HepG2 (cell line): Measurements from ENCODE around the gene NCLN. TPM values are rescaled to one million over a fixed set of nuclear protein-coding genes. Genes with fewer than 3 reads are reported as not detected.

Experiments
- ATAC-seq: fragments of 200-7000 bp; cut with Tn5 transposase; 3 replicates; pipeline ENCODE4 v1.9.1; 2020; ENCODE audit warnings: mild to moderate bottlenecking, moderate library complexity
- BruUV-seq: library from RNA; stranded (reverse); fragments of 400-500 nt; replicated peaks from 2 replicates; lab custom pipeline; 2021; lab: Mats Ljungman, UMichigan
- CTCF ChIA-PET: fragments of 300-600 bp; formaldehyde crosslinking; extraction: SDS; loops from one replicate; lab custom pipeline; 2021; ENCODE audit warnings: low total read pairs, inconsistent platforms, low intra/inter-chr PET ratio; lab: Yijun Ruan, JAX
- POLR2A ChIA-PET: fragments of 350-600 bp; sonication (Branson Sonifier 250); formaldehyde crosslinking; loops from one replicate; lab custom pipeline; 2020; ENCODE audit warnings: antibody characterized with exemption, inconsistent platforms; lab: Yijun Ruan, JAX
- DNase-seq: peaks from one replicate; pipeline ENCODE4 v3.0.0-alpha.2; 2015; ENCODE audit warnings: low spot score
- FAIRE-seq: peaks from 3 replicates; lab custom pipeline; 2011; peaks lifted over from hg19 to GRCh38; lab: Jason Lieb, UNC
- H2AFZ ChIP-seq: one replicate; pipeline ENCODE4 v1.6.1; 2011; ENCODE audit warnings: low read length, inconsistent platforms
- H3K27ac ChIP-seq: fragments of 300-600 bp; 3 replicates; pipeline ENCODE4 v1.8.0; 2011; ENCODE audit warnings: mixed run types, mild to moderate bottlenecking, mixed read lengths, low read length, inconsistent platforms; ENCODE audit not compliant: insufficient read depth; ENCODE audit errors: extremely low read length
- H3K27me3 ChIP-seq, 2 experiments: fragments of 200-600 bp in 1 of 2; 2 replicates in 1 of 2; 3 replicates in 1 of 2; pipeline versions ENCODE4 v1.6.0 to v1.8.0; 2011; ENCODE audit warnings: low read length in 2 of 2, mild to moderate bottlenecking in 2 of 2, moderate library complexity in 2 of 2, inconsistent platforms in 1 of 2; ENCODE audit not compliant: insufficient read depth in 2 of 2, control insufficient read depth in 1 of 2
- H3K36me3 ChIP-seq, 2 experiments: fragments of 200-600 bp in 1 of 2; replicated peaks in 1 of 2; 2 replicates in 1 of 2; 3 replicates in 1 of 2; pipeline versions ENCODE4 v1.5.1 to v1.8.0; 2011; ENCODE audit warnings: low read length in 2 of 2, inconsistent platforms in 1 of 2; ENCODE audit not compliant: insufficient read depth in 2 of 2, control insufficient read depth in 1 of 2
- H3K4me1 ChIP-seq: 2 replicates; pipeline ENCODE4 v1.5.1; 2012; ENCODE audit warnings: low read length, inconsistent platforms; ENCODE audit not compliant: insufficient read depth
- H3K4me2 ChIP-seq: 2 replicates; pipeline ENCODE4 v1.6.0; 2011; ENCODE audit warnings: low read depth, low read length, inconsistent platforms
- H3K4me3 ChIP-seq, 3 experiments: fragments of 200-600 bp in 1 of 3; sonication (generic), shearing (Covaris generic) in 1 of 3; replicated peaks in 1 of 3; 2 replicates each; pipeline ENCODE4 v1.5.1; 2011 to 2016; ENCODE audit warnings: low read length in 3 of 3, inconsistent platforms in 2 of 3, low read depth in 2 of 3, mild to moderate bottlenecking in 2 of 3, control low read depth in 1 of 3, mixed read lengths in 1 of 3; ENCODE audit not compliant: insufficient read depth in 1 of 3
- H3K79me2 ChIP-seq: one replicate; pipeline ENCODE4 v1.6.1; 2011; ENCODE audit warnings: low read length, inconsistent platforms; ENCODE audit not compliant: insufficient read depth
- H3K9ac ChIP-seq: 2 replicates; pipeline ENCODE4 v1.6.0; 2011; ENCODE audit warnings: mild to moderate bottlenecking, low read depth, low read length, inconsistent platforms; ENCODE audit not compliant: insufficient read depth
- H3K9me3 ChIP-seq: 2 replicates; pipeline ENCODE4 v1.5.1; 2012; ENCODE audit warnings: mild to moderate bottlenecking, low read length
- H4K20me1 ChIP-seq: 2 replicates; pipeline ENCODE4 v1.6.0; 2011; ENCODE audit warnings: inconsistent platforms, mild to moderate bottlenecking, low read length, moderate library complexity; ENCODE audit not compliant: insufficient read depth
- AGO1 ChIP-seq: fragments of 200-400 bp; formaldehyde crosslinking; IDR thresholded peaks from 2 replicates; pipeline ENCODE4 v1.6.1; 2017; ENCODE audit warnings: mild to moderate bottlenecking, low read depth, low read length, moderate library complexity; ENCODE audit not compliant: poor library complexity, severe bottlenecking
- CAMTA2 ChIP-seq: sonication (generic); formaldehyde crosslinking; IDR thresholded peaks from 2 replicates; pipeline ENCODE4 v1.4.0; 2020; ENCODE audit warnings: mild to moderate bottlenecking, missing genetic modification reagents, borderline replicate concordance
- CBFB ChIP-seq: sonication (generic); formaldehyde crosslinking; IDR thresholded peaks from 2 replicates; pipeline ENCODE4 v1.4.0; 2020; ENCODE audit warnings: missing genetic modification reagents
- ERF ChIP-seq: IDR thresholded peaks from 2 replicates; pipeline ENCODE4 v1.6.1; 2018; ENCODE audit warnings: missing biosample characterization, missing genetic modification reagents
- FOXK2 ChIP-seq: fragments of 450-650 bp; IDR thresholded peaks from 2 replicates; pipeline ENCODE4 v1.6.1; 2016
- GPN1 ChIP-seq: sonication (generic); formaldehyde crosslinking; IDR thresholded peaks from 2 replicates; pipeline ENCODE4 v1.5.1; 2020; ENCODE audit warnings: missing genetic modification reagents, borderline replicate concordance
- JUND ChIP-seq: sonication (generic); formaldehyde crosslinking; IDR thresholded peaks from 2 replicates; pipeline ENCODE4 v1.8.0; 2022; ENCODE audit warnings: mild to moderate bottlenecking, missing genetic modification reagents
- MEIS1 ChIP-seq: sonication (generic); formaldehyde crosslinking; IDR thresholded peaks from 2 replicates; pipeline ENCODE4 v1.9.0; 2021; ENCODE audit warnings: mild to moderate bottlenecking, missing genetic modification reagents, moderate library complexity, borderline replicate concordance
- MIXL1 ChIP-seq: IDR thresholded peaks from 2 replicates; pipeline ENCODE4 v1.6.1; 2016
- NONO ChIP-seq, 2 experiments: fragments of 450-650 bp in 1 of 2; sonication (generic) in 1 of 2; formaldehyde crosslinking in 1 of 2; IDR thresholded peaks in 1 of 2; conservative IDR thresholded peaks in 1 of 2; 2 replicates each; pipeline versions ENCODE4 v1.6.1 to v1.8.0; 2017 to 2022; ENCODE audit warnings: mild to moderate bottlenecking in 1 of 2, missing genetic modification reagents in 1 of 2, moderate library complexity in 1 of 2
- RBAK ChIP-seq: sonication (generic); formaldehyde crosslinking; IDR thresholded peaks from 2 replicates; pipeline ENCODE4 v1.5.1; 2020; ENCODE audit warnings: mild to moderate bottlenecking, missing genetic modification reagents
- SYNCRIP ChIP-seq: fragments of 200-400 bp; formaldehyde crosslinking; IDR thresholded peaks from 2 replicates; pipeline ENCODE4 v1.6.1; 2018; ENCODE audit warnings: mild to moderate bottlenecking, low read depth, low read length; ENCODE audit not compliant: insufficient read depth
- TOPORS ChIP-seq: sonication (generic); formaldehyde crosslinking; IDR thresholded peaks from 2 replicates; pipeline ENCODE4 v1.8.0; 2023; ENCODE audit warnings: mild to moderate bottlenecking, missing genetic modification reagents
- ZBTB7B ChIP-seq: sonication (generic); formaldehyde crosslinking; IDR thresholded peaks from 2 replicates; pipeline ENCODE4 v1.4.0; 2020; ENCODE audit warnings: missing genetic modification reagents
- ZNF10 ChIP-seq: sonication (generic); formaldehyde crosslinking; IDR thresholded peaks from 2 replicates; pipeline ENCODE4 v1.4.0; 2020; ENCODE audit warnings: mild to moderate bottlenecking, low read depth, missing genetic modification reagents, borderline replicate concordance
- ZNF234 ChIP-seq: sonication (generic); formaldehyde crosslinking; conservative IDR thresholded peaks from 2 replicates; pipeline ENCODE4 v1.5.1; 2020; ENCODE audit warnings: mild to moderate bottlenecking, missing genetic modification reagents
- ZNF713 ChIP-seq: sonication (generic); formaldehyde crosslinking; IDR thresholded peaks from 2 replicates; pipeline ENCODE4 v1.4.0; 2020; ENCODE audit warnings: mild to moderate bottlenecking, missing genetic modification reagents
- ZNF800 ChIP-seq: sonication (generic); formaldehyde crosslinking; IDR thresholded peaks from 2 replicates; pipeline ENCODE4 v1.4.0; 2020; ENCODE audit warnings: missing genetic modification reagents
- WGBS: methylation state at CpG from one replicate; pipeline ENCODE4 v1.1.6; 2017; ENCODE audit warnings: low lambda C conversion rate; 5-methylcytosine and 5-hydroxymethylcytosine counted together
- in situ Hi-C: cut with HindIII; loops from 2 replicates; pipeline ENCODE4 v1.10.0; 2017; ENCODE audit warnings: low pct_unique_long_range_greater_than_20kb; ENCODE audit not compliant: extremely low pct_ligation_motif_present
- intact Hi-C: fragments of 100-400 bp; cut with micrococcal nuclease; formaldehyde crosslinking; loops from one replicate; pipeline ENCODE4 v1.10.0; 2022; ENCODE audit not compliant: unreplicated experiment
- polyA plus RNA-seq, 8 experiments: library from polyadenylated mRNA; depleted of rRNA in 3 of 8; stranded (reverse) in 7 of 8; unstranded in 1 of 8; fragments of >200 nt; fragmentation: Illumina TruSeq in 4 of 8; extraction: Trizol in 4 of 8; gene quantifications; 2 replicates each; pipeline versions ENCODE4 v1.2.1 to v1.2.3, GENCODE V29; 2011 to 2016; ENCODE audit warnings: low read depth in 4 of 8, missing spikeins in 1 of 8, mixed read lengths in 1 of 8; ENCODE audit not compliant: insufficient read depth in 1 of 8
- total RNA-seq, 5 experiments: library from RNA; depleted of rRNA; stranded (reverse); fragments of >200 nt; fragmentation: Illumina TruSeq; extraction: Trizol; gene quantifications; 2 replicates each; pipeline ENCODE4 v1.2.3, GENCODE V29; 2016; ENCODE audit warnings: low read depth in 1 of 5

NCLN gene
- total and polyA plus RNA-seq, 2 of the 13 experiments (the other 11 are each of a cell fraction or from before 2014, with no cell fraction given), result 42.6 to 56.0 TPM

GRCh38 chr19:3150739-3151329 is 34.9 kb upstream of the NCLN start (continued):
- no peak for TF ChIP-seq ZNF800 (CRISPR knock-in tag)
- TF ChIP-seq AGO1, result no peak
- no peak for TF ChIP-seq JUND (CRISPR knock-in tag)
- TF ChIP-seq FOXK2, result no peak
- no peak for TF ChIP-seq RBAK
- TF ChIP-seq TOPORS (CRISPR knock-in tag), result no peak
- TF ChIP-seq SYNCRIP, result no peak
- no peak for TF ChIP-seq MIXL1 (CRISPR knock-in tag)
- TF ChIP-seq CAMTA2, result no peak

- no TSS peak for BruUV-seq
Observed at GRCh38 chr19:3151563-3152418, 33.9 kb upstream of the NCLN start.

More at GRCh38 chr19:3151563-3152418, 33.9 kb upstream of the NCLN start:
- TF ChIP-seq ZNF234 (no peak), NONO (IDR thresholded peaks at IDR 0.05) (no peak), NONO (CRISPR knock-in tag; conservative IDR thresholded peaks at IDR 0.05) (no peak), ERF (CRISPR knock-in tag) (no peak), ZBTB7B (CRISPR knock-in tag) (no peak), ZNF713 (CRISPR knock-in tag) (no peak), ZNF10 (CRISPR knock-in tag) (no peak), CBFB (CRISPR knock-in tag) (no peak), GPN1 (CRISPR knock-in tag) (no peak), MEIS1 (CRISPR knock-in tag) (no peak)
- TF ChIP-seq, all 625 proteins: peak for 0
- 33% methylated on average over 6 of the region's 14 CpGs for WGBS
- ATAC-seq, result no peak
- Histone ChIP-seq H2AFZ (no peak overlapping the region), H3K4me3 (no peak overlapping the region), H3K9me3 (no peaks in the 10 kb centered on the region), H4K20me1 (no peaks in the 10 kb centered on the region), H3K27ac (no peak overlapping the region), H3K36me3 (no peaks in the 10 kb centered on the region), H3K79me2 (no peaks in the 10 kb centered on the region), H3K4me1 (peaks cover 11% of the 10 kb centered on the region), H3K9ac (no peak overlapping the region), H3K4me2 (no peak overlapping the region), H3K27me3 (peaks cover 4 to 12% of the 10 kb centered on the region in 2 experiments; a peak in 3 of 5 replicates)
- in situ Hi-C loops, result no loop called here
- ChIA-PET POLR2A (no interaction called here), CTCF (no interaction called here)
- DNase-seq, result no peak
- FAIRE-seq, result no peak
- intact Hi-C loops, result no loop called here
